GM21515 (cell line): ENCODE measurements around the gene SUGCT.

Experiments used
- ATAC-seq: cut with Tn5 transposase; IDR thresholded peaks from one replicate; pipeline ENCODE4 v1.9.1; 2021; ENCODE audit not compliant: unreplicated experiment

SUGCT gene

GRCh38 chr7:40755438-40755837 lies 620.6 kb downstream of the SUGCT start:
- ATAC-seq, result no peak

DNA sequence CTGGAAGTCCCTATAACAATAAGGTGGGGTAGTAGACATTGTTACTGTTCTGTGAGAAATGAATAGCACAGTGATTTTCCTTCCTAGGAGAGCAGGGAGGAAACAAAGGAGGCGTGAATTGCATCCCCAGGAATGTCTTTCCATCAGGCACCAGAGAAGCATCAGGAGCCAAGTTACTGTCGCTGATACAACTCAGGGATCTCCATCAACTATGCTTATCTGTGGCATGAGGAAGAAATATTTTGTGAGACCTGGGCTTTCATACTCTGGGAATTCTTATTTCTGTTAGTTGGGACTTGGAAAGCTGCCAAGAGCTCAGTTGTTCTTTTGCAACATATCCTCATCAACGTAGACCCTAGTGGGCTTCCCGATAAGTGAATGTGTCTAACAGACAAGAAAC lies 622.3 kb downstream of the SUGCT start:
- no peak for ATAC-seq

- ATAC-seq, result no peak
Measured at GRCh38 chr7:40758590-40758989, 623.8 kb downstream of the SUGCT start.

DNA sequence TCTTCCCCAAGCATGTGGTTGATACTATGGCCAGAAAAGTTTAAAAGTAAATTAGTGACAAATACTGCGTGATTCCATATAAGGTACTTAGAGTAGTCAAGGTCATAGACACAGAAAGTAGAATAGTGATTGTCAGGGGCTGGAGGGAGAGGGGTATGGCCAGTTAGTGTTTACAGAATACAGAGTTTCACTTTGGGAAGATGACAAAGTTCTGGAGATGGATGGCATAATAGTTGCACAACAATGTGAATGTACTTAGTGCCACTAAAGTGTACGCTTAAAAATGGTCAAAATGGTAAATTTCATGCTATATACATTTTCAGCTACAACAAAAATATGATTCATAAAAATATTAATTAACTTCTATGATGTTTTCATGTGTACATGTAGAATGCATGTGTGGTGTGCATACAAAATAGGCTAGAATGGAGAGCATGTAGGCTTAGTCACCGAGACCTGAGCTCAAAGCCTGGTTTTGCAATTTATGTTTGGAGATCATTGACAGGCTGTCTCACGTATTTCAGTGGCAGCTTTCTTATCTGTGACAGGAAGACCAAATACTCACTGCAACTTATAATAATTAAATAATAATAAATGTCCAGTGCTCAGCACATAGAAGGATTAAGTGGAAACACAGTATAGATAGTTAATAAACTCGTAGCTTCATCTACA lies 625.6 kb downstream of the SUGCT start:
- ATAC-seq, result no peak

- no peak for ATAC-seq
Measured at GRCh38 chr7:40760987-40761386, 626.2 kb downstream of the SUGCT start.

GRCh38 chr7:40761762-40762560 lies 627.2 kb downstream of the SUGCT start:
- ATAC-seq, result no peak

DNA sequence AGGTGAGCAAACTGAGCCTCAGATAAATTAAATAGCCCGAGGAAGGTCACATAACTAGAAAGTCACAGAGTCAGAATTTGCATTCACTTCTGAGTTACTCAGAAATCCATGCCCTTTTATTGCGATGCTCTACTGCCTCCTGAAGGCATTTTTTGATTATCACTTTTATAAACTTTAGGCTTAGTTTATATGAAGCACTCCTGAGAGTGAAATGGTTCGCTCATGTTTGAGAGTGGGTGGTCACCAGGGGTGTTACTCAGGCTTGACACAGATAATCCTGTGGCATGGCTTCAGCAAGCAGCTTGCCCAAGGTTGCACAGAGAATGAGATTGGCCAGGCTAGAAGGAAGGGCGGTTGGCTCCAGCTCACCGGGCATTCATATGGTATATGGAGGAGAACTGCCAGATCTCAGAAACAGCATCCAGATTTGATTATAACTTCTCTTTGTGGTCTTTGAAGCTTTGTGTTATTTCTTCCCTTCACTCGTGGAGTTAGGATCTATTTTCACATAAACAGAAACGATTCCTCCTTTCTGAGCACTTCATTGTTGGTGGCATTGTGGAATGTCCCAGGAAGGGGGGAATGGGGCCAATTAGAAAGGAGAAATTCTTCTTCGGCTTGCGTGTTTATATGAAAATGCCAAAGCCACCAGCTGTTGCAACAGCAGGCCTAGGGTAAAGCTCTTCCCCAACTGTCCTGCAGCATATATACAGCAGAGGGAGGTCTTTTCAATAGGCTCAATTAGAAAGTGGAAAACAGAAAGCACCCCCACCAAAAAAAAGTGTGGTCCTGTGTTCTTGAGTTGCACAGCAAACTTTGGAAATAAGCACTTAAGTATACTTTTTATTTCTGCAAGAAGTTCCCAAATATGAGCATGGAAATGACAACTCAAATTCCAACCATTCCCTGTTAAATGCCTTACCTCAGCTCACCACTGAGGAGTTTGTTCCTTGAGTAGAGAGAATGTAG lies 628.8 kb downstream of the SUGCT start:
- ATAC-seq, result no peak

- no peak for ATAC-seq
Measured at GRCh38 chr7:40765639-40766038, 630.8 kb downstream of the SUGCT start.

GRCh38 chr7:40772096-40772495 lies 637.3 kb downstream of the SUGCT start:
- ATAC-seq, result no peak

GRCh38 chr7:40773656-40774055 lies 638.9 kb downstream of the SUGCT start:
- no peak for ATAC-seq

GRCh38 chr7:40775877-40776276 lies 641.1 kb downstream of the SUGCT start:
- ATAC-seq, result no peak

GRCh38 chr7:40777730-40778312 lies 643.0 kb downstream of the SUGCT start:
- no peak for ATAC-seq

- no peak for ATAC-seq
Measured at GRCh38 chr7:40780460-40780859, 645.7 kb downstream of the SUGCT start.

DNA sequence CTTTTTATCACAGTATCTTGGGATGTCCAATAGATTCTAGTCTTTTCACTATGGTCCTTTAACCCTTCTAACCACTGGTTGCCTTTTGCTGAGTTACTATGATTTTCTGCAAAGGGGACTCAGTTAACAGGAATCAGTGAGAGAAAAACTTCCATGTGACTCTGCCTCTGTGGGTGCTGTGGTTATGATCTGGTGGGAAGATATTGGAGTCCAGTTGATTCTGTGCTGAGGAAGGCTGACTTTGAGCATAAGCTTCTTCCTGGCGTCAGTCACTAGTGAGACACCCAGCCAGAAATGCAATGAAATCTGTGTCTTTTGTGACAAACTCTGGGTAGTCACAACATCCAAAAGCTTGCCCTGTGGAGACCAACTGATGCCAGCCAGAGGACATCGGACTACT lies 648.0 kb downstream of the SUGCT start:
- no peak for ATAC-seq

- ATAC-seq, result no peak
Measured at GRCh38 chr7:40784176-40784575, 649.4 kb downstream of the SUGCT start.

- ATAC-seq, result no peak
Measured at GRCh38 chr7:40786909-40787308, 652.1 kb downstream of the SUGCT start.

GRCh38 chr7:40793132-40793531 lies 658.3 kb downstream of the SUGCT start:
- ATAC-seq, result no peak

GRCh38 chr7:40795607-40796006 lies 660.8 kb downstream of the SUGCT start:
- no peak for ATAC-seq

DNA sequence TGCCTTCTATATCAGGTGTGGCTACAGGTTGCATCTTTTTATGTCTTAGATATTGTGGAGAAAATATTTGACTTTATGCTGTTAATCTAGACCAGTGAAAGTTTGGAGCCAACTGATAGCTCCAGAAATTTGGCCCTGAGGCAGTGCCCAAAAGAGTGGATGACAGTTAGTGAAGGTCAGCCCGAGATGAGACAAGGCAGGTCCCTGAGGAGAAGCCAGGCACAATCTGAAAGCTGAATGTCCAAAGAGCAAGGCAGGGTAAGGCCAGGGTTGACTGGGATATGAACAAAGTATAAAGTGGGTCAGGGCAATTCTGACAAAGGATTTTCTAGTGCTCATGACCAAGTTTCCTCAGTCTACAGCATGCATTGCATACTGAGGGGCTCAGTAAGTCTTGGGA lies 661.9 kb downstream of the SUGCT start:
- ATAC-seq, result no peak

GRCh38 chr7:40798613-40799012 lies 663.8 kb downstream of the SUGCT start:
- ATAC-seq, result no peak
